ENCODE data around the gene WSB1.

The WSB1 gene

DNA sequence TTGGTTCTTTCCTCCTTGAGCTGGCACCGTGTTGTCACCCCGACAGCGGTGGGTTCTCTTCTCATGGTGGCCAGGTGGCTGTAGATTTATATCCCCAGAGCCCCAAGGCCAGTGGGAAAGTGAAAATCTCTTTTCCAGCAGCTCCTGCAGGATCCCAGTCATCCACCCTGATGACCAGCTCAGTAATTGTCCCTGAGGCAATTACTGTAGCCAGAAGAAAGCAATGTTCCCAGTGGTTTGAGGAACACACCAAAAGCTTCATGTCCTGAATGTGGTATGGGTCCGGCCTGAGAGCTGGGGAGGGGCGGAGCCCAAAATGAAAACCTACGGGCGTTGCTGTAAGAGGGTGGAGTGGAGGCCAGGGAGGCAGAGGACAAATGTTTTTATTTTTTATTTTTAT lies 69.0 kb downstream of the WSB1 start:
- H3K4me3 ChIP-seq (ENCODE audit: low read length), result no peak overlapping the region
- TF ChIP-seq, protein P1, sequence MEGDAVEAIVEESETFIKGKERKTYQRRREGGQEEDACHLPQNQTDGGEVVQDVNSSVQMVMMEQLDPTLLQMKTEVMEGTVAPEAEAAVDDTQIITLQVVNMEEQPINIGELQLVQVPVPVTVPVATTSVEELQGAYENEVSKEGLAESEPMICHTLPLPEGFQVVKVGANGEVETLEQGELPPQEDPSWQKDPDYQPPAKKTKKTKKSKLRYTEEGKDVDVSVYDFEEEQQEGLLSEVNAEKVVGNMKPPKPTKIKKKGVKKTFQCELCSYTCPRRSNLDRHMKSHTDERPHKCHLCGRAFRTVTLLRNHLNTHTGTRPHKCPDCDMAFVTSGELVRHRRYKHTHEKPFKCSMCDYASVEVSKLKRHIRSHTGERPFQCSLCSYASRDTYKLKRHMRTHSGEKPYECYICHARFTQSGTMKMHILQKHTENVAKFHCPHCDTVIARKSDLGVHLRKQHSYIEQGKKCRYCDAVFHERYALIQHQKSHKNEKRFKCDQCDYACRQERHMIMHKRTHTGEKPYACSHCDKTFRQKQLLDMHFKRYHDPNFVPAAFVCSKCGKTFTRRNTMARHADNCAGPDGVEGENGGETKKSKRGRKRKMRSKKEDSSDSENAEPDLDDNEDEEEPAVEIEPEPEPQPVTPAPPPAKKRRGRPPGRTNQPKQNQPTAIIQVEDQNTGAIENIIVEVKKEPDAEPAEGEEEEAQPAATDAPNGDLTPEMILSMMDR (IDR thresholded peaks at IDR 0.05; ENCODE audit: insufficient read depth, low read depth, low read length, missing control alignments), result no peak
- DNase-seq (ENCODE audit: low read depth), result no peak

DNA sequence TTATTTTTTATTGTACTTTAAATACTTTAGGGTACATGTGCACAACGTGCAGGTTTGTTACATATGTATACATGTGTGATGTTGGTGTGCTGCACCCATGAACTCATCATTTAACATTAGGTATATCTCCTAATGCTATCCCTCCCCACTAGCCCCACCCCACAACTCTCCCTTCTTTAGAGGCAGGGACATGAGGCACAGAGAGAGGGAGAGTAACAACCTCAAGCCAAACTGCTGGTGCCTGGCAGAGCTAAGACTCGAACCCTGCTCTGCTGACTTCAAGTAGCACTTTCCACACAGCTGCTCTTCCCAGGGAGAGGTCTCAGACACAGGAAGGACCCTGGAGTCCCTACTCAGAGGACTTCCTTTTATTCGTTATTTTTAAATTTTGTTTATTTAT lies 69.4 kb downstream of the WSB1 start:
- no peak overlapping the region for H3K4me3 ChIP-seq (ENCODE audit: low read length)
- DNase-seq (ENCODE audit: low read depth), result no peak
- TF ChIP-seq, protein P1 (IDR thresholded peaks at IDR 0.05; ENCODE audit: insufficient read depth, low read depth, low read length, missing control alignments), result no peak

All from epithelial cell of esophagus (primary cell).